ENCODE results near the gene MACROD2. TPM values are rescaled to one million over a fixed set of nuclear protein-coding genes. Genes with fewer than 3 reads are reported as not detected.

Gene MACROD2
- total RNA-seq, 1 donor from 2014 or later = 78.2 TPM

GRCh38 chr20:15542655-15543054 lies 1547.3 kb downstream of the MACROD2 start:
- H3K4me1 ChIP-seq = no peaks in the 10 kb centered on the region
- no peaks in the 10 kb centered on the region for H3K36me3 ChIP-seq
- ATAC-seq (no peak), DNase-seq (no peak)
- no peaks in the 10 kb centered on the region for H3K27me3 ChIP-seq
- H3K9me3 ChIP-seq = no peaks in the 10 kb centered on the region
- TF ChIP-seq CTCF (IDR thresholded peaks at IDR 0.05) = no peak
- intact Hi-C loops (cut with DNase I) = no loop called here
- H3K27ac ChIP-seq = no peak overlapping the region
- no peak overlapping the region for H3K4me3 ChIP-seq

GRCh38 chr20:15544742-15545141 lies 1549.4 kb downstream of the MACROD2 start:
- Histone ChIP-seq H3K27me3 (no peaks in the 10 kb centered on the region), H3K4me1 (no peaks in the 10 kb centered on the region), H3K4me3 (no peak overlapping the region), H3K27ac (no peak overlapping the region), H3K36me3 (no peaks in the 10 kb centered on the region), H3K9me3 (no peaks in the 10 kb centered on the region)
- no peak for ATAC-seq
- TF ChIP-seq CTCF (IDR thresholded peaks at IDR 0.05) = no peak
- DNase-seq = no peak
- intact Hi-C loops (cut with DNase I) = no loop called here

- Histone ChIP-seq H3K27me3 (no peaks in the 10 kb centered on the region), H3K4me1 (no peaks in the 10 kb centered on the region), H3K9me3 (no peaks in the 10 kb centered on the region), H3K27ac (no peak overlapping the region), H3K4me3 (no peak overlapping the region), H3K36me3 (no peaks in the 10 kb centered on the region)
- no peak for TF ChIP-seq CTCF (IDR thresholded peaks at IDR 0.05)
- ATAC-seq (no peak), DNase-seq (no peak)
- intact Hi-C loops (cut with DNase I) = no loop called here
These were observed 1551.3 kb downstream of the MACROD2 start for GRCh38 chr20:15546525-15547023.

GRCh38 chr20:15547119-15547518 lies 1551.8 kb downstream of the MACROD2 start:
- Histone ChIP-seq H3K9me3 (no peaks in the 10 kb centered on the region), H3K27me3 (no peaks in the 10 kb centered on the region), H3K4me1 (no peaks in the 10 kb centered on the region), H3K36me3 (no peaks in the 10 kb centered on the region), H3K27ac (no peak overlapping the region), H3K4me3 (no peak overlapping the region)
- DNase-seq = no peak
- intact Hi-C loops (cut with DNase I) = no loop called here
- ATAC-seq = no peak
- TF ChIP-seq CTCF (IDR thresholded peaks at IDR 0.05) = no peak

- ATAC-seq = no peak
- no peak overlapping the region for H3K27ac ChIP-seq
These were observed 1555.0 kb downstream of the MACROD2 start for GRCh38 chr20:15550116-15550870.

More at GRCh38 chr20:15550116-15550870, 1555.0 kb downstream of the MACROD2 start:
- Histone ChIP-seq H3K9me3 (peaks cover 9% of the 10 kb centered on the region), H3K27me3 (no peaks in the 10 kb centered on the region), H3K4me3 (no peak overlapping the region), H3K4me1 (no peaks in the 10 kb centered on the region), H3K36me3 (no peaks in the 10 kb centered on the region)
- intact Hi-C loops (cut with DNase I) = no loop called here
- DNase-seq = no peak
- no peak for TF ChIP-seq CTCF (IDR thresholded peaks at IDR 0.05)

All from upper lobe of right lung (tissue), 1 donor.